DOHH2 (cell line): ENCODE data around the gene STRA8.

Experiments used
- H3F3A ChIP-seq: fragments of 200-600 bp; sonication (generic), shearing (Covaris generic); 2 replicates; pipeline ENCODE4 v1.6.0; 2016; ENCODE audit warnings: antibody characterized with exemption, mild to moderate bottlenecking; ENCODE audit not compliant: control insufficient read depth, insufficient read depth
- H3K27ac ChIP-seq: fragments of 200-600 bp; sonication (generic); 2 replicates; pipeline ENCODE4 v1.5.1; 2014; ENCODE audit warnings: low read depth, mild to moderate bottlenecking, low read length, moderate library complexity
- H3K27me3 ChIP-seq: fragments of 200-600 bp; sonication (generic); 2 replicates; pipeline ENCODE4 v1.6.1; 2014; ENCODE audit warnings: mild to moderate bottlenecking, low read length, mixed read lengths; ENCODE audit not compliant: control insufficient read depth
- H3K36me3 ChIP-seq: fragments of 200-600 bp; sonication (generic); 2 replicates; pipeline ENCODE4 v1.6.1; 2014; ENCODE audit warnings: mild to moderate bottlenecking, low read length, moderate library complexity, mixed read lengths; ENCODE audit not compliant: control insufficient read depth
- H3K4me1 ChIP-seq: fragments of 200-600 bp; sonication (generic); 2 replicates; pipeline ENCODE4 v1.6.1; 2014; ENCODE audit warnings: mild to moderate bottlenecking, low read length, mixed read lengths; ENCODE audit not compliant: control insufficient read depth
- H3K4me2 ChIP-seq: fragments of 200-600 bp; sonication (generic); 2 replicates; pipeline ENCODE4 v1.6.0; 2014; ENCODE audit warnings: mild to moderate bottlenecking, low read length, moderate library complexity
- H3K4me3 ChIP-seq: fragments of 200-600 bp; sonication (generic); 2 replicates; pipeline ENCODE4 v1.5.1; 2014; ENCODE audit warnings: mild to moderate bottlenecking, low read length, mixed read lengths
- H3K79me2 ChIP-seq: fragments of 200-600 bp; sonication (generic); 2 replicates; pipeline ENCODE4 v1.6.1; 2014; ENCODE audit warnings: mild to moderate bottlenecking, low read length, mixed read lengths; ENCODE audit not compliant: control insufficient read depth
- H3K9me2 ChIP-seq: fragments of 200-600 bp; sonication (generic); replicated peaks from 2 replicates; pipeline ENCODE4 v1.6.1; 2014; ENCODE audit warnings: mild to moderate bottlenecking, low read length, mixed read lengths; ENCODE audit not compliant: control insufficient read depth
- H3K9me3 ChIP-seq: fragments of 200-600 bp; sonication (generic); 2 replicates; pipeline ENCODE4 v1.6.1; 2014; ENCODE audit warnings: antibody characterized with exemption, low read length, mixed read lengths; ENCODE audit not compliant: control insufficient read depth, insufficient read depth
- H4K20me1 ChIP-seq: fragments of 200-600 bp; sonication (generic); 2 replicates; pipeline ENCODE4 v1.6.0; 2014; ENCODE audit warnings: low read depth, mild to moderate bottlenecking, antibody characterized with exemption, low read length, moderate library complexity; ENCODE audit not compliant: control insufficient read depth, insufficient read depth
- CTCF ChIP-seq: fragments of 200-600 bp; sonication (generic); IDR thresholded peaks from one replicate; pipeline ENCODE4 v1.5.1; 2014; ENCODE audit warnings: antibody characterized with exemption, mild to moderate bottlenecking, low read depth, low read length; ENCODE audit not compliant: poor library complexity, severe bottlenecking
- EZH2phosphoT487 ChIP-seq: fragments of 200-600 bp; sonication (generic); IDR thresholded peaks from 2 replicates; pipeline ENCODE4 v1.6.1; 2017; ENCODE audit warnings: borderline replicate concordance, mild to moderate bottlenecking, antibody characterized with exemption, low read length, moderate library complexity, mixed read lengths

The STRA8 gene

GRCh38 chr7:135235841-135236240 is 2.2 kb downstream of the STRA8 start:
- H3K4me3 ChIP-seq = no peak overlapping the region
- no peaks in the 10 kb centered on the region for H3K36me3 ChIP-seq
- no peaks in the 10 kb centered on the region for H3K4me1 ChIP-seq
- no peaks in the 10 kb centered on the region for H3K9me2 ChIP-seq
- no peaks in the 10 kb centered on the region for H3F3A ChIP-seq
- no peaks in the 10 kb centered on the region for H4K20me1 ChIP-seq
- H3K27ac ChIP-seq = no peak overlapping the region
- H3K9me3 ChIP-seq = no peaks in the 10 kb centered on the region
- TF ChIP-seq EZH2phosphoT487 (no peak), CTCF (no peak)
- no peaks in the 10 kb centered on the region for H3K27me3 ChIP-seq
- H3K79me2 ChIP-seq = no peaks in the 10 kb centered on the region
- H3K4me2 ChIP-seq = no peak overlapping the region

- H4K20me1 ChIP-seq = no peaks in the 10 kb centered on the region
- H3K27me3 ChIP-seq = no peaks in the 10 kb centered on the region
- no peaks in the 10 kb centered on the region for H3K4me1 ChIP-seq
- H3K4me3 ChIP-seq = no peak overlapping the region
- no peaks in the 10 kb centered on the region for H3K79me2 ChIP-seq
- no peaks in the 10 kb centered on the region for H3K9me2 ChIP-seq
- no peaks in the 10 kb centered on the region for H3F3A ChIP-seq
- H3K4me2 ChIP-seq = no peak overlapping the region
- H3K36me3 ChIP-seq = no peaks in the 10 kb centered on the region
- H3K9me3 ChIP-seq = no peaks in the 10 kb centered on the region
- TF ChIP-seq CTCF (no peak), EZH2phosphoT487 (no peak)
- H3K27ac ChIP-seq = no peak overlapping the region
These were observed 3.1 kb downstream of the STRA8 start for GRCh38 chr7:135236727-135237126.

GRCh38 chr7:135238112-135238744 is 4.6 kb downstream of the STRA8 start:
- TF ChIP-seq EZH2phosphoT487 (no peak), CTCF (peak; percentile 85)
- Histone ChIP-seq H3F3A (no peaks in the 10 kb centered on the region), H3K27me3 (peaks cover 5% of the 10 kb centered on the region), H3K9me3 (no peaks in the 10 kb centered on the region), H3K4me2 (no peak overlapping the region), H4K20me1 (no peaks in the 10 kb centered on the region), H3K36me3 (no peaks in the 10 kb centered on the region), H3K9me2 (no peaks in the 10 kb centered on the region), H3K4me3 (no peak overlapping the region), H3K4me1 (no peaks in the 10 kb centered on the region), H3K27ac (no peak overlapping the region), H3K79me2 (no peaks in the 10 kb centered on the region)
